Embryonic facial prominence (tissue), 1 donor: ENCODE data around the gene TCEAL4.
"Not testable (repeated sequence)": the region's sequence is repeated elsewhere in the genome, so short reads cannot be mapped to it uniquely, and the experiment has no call there.

ENCODE experiments used
- DNase-seq: peaks from one replicate; pipeline ENCODE4 v3.0.0-alpha.2; 2016; ENCODE audit errors: extremely low spot score

TCEAL4 gene

GRCh38 chrX:103592295-103592694 is 7.0 kb downstream of the TCEAL4 start:
- DNase-seq = not testable (repeated sequence)

DNA sequence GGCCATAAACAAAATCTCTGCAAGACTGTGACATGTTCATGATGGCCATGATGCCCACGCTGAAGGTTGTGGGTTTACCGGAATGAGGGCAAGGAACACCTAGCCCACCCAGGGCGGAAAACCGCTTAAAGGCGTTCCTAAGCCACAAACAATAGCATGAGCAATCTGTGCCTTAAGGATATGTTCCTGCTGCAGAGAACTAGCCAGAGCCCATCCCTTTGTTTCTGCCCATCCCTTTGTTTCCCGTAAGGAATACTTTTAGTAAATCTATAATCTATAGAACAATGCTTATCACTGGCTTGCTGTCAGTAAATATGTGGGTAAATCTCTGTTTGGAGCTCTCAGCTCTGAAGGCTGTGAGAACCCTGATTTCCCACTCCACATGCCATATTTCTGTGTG is 9.9 kb downstream of the TCEAL4 start:
- not testable (repeated sequence) for DNase-seq

DNA sequence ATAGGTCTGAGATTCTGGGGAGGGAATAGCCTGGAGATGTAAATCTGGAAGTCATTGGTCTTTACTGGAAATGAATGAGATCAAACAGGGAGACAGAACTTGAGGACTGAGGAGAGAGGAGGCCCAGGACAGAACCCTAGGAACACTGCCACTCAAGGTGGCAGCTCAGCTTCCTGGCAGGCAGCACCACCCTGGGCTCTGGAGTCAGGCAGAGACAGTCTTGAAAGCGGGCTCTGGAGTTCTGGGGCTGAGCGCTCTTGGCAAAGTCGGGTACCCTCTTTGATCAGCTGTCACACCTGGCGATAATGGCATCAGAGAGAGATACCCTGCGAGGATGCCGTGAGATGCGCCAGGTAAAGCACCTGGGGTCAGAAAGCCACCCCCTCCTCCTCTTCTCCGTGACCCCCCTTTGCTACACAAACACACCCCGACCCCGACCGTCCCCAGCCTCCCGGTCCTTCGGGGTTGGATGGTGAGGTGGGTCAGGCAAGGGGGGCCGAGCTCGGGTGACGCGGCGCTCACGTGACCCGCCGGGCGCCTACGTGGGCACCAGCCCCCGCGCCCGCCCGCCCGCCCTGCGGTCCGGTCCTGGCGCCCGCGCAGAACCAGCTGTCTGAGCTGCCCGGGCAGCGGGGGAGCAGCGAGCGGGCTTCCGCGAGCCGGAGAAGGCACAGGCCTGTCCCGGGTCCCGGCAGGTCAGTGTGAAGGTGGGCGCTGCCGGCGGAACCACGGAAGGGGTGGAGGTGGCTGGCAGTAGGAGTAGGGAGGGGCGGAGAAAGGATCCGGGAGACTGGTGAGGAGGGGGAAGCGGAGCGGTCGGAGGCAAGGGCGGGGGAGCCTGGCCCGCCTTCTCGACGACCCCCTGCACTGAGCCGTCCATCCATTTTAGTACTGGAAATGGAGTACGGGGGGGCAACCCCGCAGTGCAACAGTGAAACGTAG is 22.3 kb downstream of the TCEAL4 start, which contains the start of gene TCEAL3:
TSS of gene TCEAL3 (plus strand) at position 600 of the 942 bp plus-strand sequence. CDS start 1,102 bp downstream, outside the sequence.
- DNase-seq = peak; percentile 6

GRCh38 chrX:103608306-103608963 is 23.1 kb downstream of the TCEAL4 start:
- DNase-seq = no peak

GRCh38 chrX:103610282-103610681 is 25.0 kb downstream of the TCEAL4 start:
- DNase-seq = no peak

GRCh38 chrX:103613362-103613890 is 28.1 kb downstream of the TCEAL4 start:
- DNase-seq = no peak

GRCh38 chrX:103614999-103615398 is 29.7 kb downstream of the TCEAL4 start:
- DNase-seq = no peak

- DNase-seq = no peak
Observed at GRCh38 chrX:103615781-103616371, 30.6 kb downstream of the TCEAL4 start.

DNA sequence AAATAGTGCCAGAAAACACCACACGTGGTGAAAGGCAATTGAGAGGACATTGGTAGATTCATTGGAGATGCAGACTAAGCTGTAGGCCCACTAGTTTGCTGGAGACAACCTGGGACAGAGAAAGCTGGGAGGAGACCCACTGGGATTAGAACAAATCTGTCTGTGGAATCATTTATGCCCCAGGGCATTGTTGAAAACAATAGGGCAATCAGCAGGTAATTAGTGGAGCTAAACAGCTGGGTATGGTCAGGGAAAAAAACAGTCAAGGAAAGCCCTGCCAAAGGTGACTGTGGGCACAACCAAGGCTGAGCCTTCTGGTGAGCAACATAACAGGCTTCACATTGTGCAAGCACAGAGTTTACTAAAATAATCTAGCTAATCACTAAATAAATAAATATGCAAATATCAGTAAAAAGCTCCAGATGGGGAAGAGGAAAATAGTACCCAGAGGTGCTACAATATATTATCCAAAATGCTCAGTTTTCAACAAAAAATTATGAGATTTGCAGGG is 31.4 kb downstream of the TCEAL4 start:
- no peak for DNase-seq

GRCh38 chrX:103624111-103624510 is 38.8 kb downstream of the TCEAL4 start:
- no peak for DNase-seq

- no peak for DNase-seq
Observed at GRCh38 chrX:103626855-103627254, 41.5 kb downstream of the TCEAL4 start.

GRCh38 chrX:103628386-103629317 is 43.3 kb downstream of the TCEAL4 start, which contains the start of gene TCEAL1:
Gene TCEAL1, plus strand, starts transcription at chrX:103628975. Its CDS starts 942 bp downstream, at chrX:103629917.
- peak; percentile 13 for DNase-seq

- DNase-seq = peak; percentile 38
Observed at GRCh38 chrX:103629318-103630170, 44.2 kb downstream of the TCEAL4 start.

DNA sequence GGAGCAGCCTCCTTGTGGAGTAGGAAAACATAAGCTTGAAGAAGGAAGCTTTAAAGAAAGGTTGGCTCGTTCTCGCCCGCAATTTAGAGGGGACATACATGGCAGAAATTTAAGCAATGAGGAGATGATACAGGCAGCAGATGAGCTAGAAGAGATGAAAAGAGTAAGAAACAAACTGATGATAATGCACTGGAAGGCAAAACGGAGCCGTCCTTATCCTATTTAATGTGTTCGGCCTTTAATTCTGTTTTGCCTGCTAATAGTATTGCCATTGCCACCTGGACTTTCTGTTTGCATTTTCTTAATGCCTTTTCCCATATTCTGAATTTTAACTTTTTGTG is 44.8 kb downstream of the TCEAL4 start:
- no peak for DNase-seq

- no peak for DNase-seq
Observed at GRCh38 chrX:103631145-103631544, 45.8 kb downstream of the TCEAL4 start.

GRCh38 chrX:103635436-103635835 is 50.1 kb downstream of the TCEAL4 start:
- DNase-seq = no peak
